ENCODE results near the gene GID8. TPM values are rescaled to one million over a fixed set of nuclear protein-coding genes. Genes with fewer than 3 reads are reported as not detected.

Gene GID8
- total and polyA plus RNA-seq, 11 donors, result 6.2 to 22.2 (median 15.9) TPM

- Histone ChIP-seq H3K4me1 (peaks cover 7 to 100% (median 92%) of the 10 kb centered on the region in 12 donors), H3K36me3 (peaks cover 0 to 9% (median 5%) of the 10 kb centered on the region in 9 donors), H3K9me3 (no peaks in the 10 kb centered on the region), H3K27me3 (no peaks in the 10 kb centered on the region), H3K27ac (no peak overlapping the region), H3K4me3 (no peak overlapping the region)
- TF ChIP-seq POLR2A (IDR thresholded peaks at IDR 0.05) (no peak), CTCF (IDR thresholded peaks at IDR 0.05) (no peak)
- intact Hi-C loops (cut with DNase I), result no loop called here
- WGBS, 4 donors, result 51 to 56% (median 53%) methylated on average over 3 of the region's 3 CpGs
- ATAC-seq, result no peak
- DNase-seq, result no peak
Measured at GRCh38 chr20:62918147-62918546, 19.8 kb upstream of the GID8 start.

- Histone ChIP-seq H3K9me3 (no peaks in the 10 kb centered on the region), H3K27me3 (no peaks in the 10 kb centered on the region), H3K4me3 (no peak overlapping the region), H3K4me1 (peaks cover 13 to 100% (median 95%) of the 10 kb centered on the region in 12 donors), H3K36me3 (peaks cover 0 to 2% (median 0%) of the 10 kb centered on the region in 9 donors), H3K27ac (peak overlapping the region in 1 of 12 donors; percentile 17)
- DNase-seq, result no peak
- WGBS, 4 donors, result 58 to 65% (median 63%) methylated on average over 6 of the region's 6 CpGs
- intact Hi-C loops (cut with DNase I), result no loop called here
- no peak for ATAC-seq
- TF ChIP-seq CTCF (IDR thresholded peaks at IDR 0.05) (no peak), POLR2A (IDR thresholded peaks at IDR 0.05) (no peak)
Measured at GRCh38 chr20:62918831-62919230, 19.1 kb upstream of the GID8 start.

DNA sequence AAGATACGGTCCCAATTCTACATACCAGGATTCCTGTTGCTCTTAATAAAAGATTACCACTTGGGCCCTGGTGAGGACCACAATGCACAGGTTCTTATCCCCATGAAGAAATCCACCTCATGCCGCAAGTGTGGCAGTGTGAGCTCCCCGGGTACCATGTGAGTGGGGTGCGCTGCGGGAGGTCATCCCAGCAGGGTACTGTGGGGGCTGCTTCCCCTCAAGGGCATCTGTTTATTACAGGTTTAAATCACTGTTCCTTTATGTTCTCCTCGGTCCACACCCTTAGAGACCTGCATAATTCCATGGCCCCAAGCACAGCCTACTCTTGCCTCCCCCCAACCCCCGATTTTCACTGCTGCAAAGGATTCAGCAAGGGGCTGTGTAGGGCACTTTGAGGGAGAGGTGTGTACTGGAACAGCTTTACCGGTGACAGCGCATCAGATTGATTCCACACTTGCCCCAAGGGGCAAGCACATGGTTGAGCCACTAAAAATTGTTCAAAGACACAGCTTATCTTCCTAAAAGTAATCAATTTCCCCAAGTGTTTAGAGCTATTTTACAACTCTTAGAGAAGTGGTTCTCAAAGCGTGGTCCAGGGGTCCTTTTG, 17.8 kb upstream of the GID8 start:
- WGBS, 4 donors, result 70 to 75% (median 71%) methylated on average over 10 of the region's 10 CpGs
- no peak overlapping the region for H3K4me3 ChIP-seq
- intact Hi-C loops (cut with DNase I), result loop anchor here in 2 of 10 donors (10.0 kb wide), 1 partner anchor 45 kb away; no protein-coding TSS in a partner anchor
- H3K36me3 ChIP-seq, result no peaks in the 10 kb centered on the region
- H3K9me3 ChIP-seq, result no peaks in the 10 kb centered on the region
- ATAC-seq, result no peak
- H3K4me1 ChIP-seq, result peaks cover 19 to 100% (median 95%) of the 10 kb centered on the region in 12 donors
- no peaks in the 10 kb centered on the region for H3K27me3 ChIP-seq
- TF ChIP-seq POLR2A (IDR thresholded peaks at IDR 0.05) (no peak), CTCF (IDR thresholded peaks at IDR 0.05) (no peak)
- no peak for DNase-seq
- peak overlapping the region in 1 of 12 donors; percentile 4 for H3K27ac ChIP-seq

- H3K9me3 ChIP-seq, result no peaks in the 10 kb centered on the region
- peak in 1 of 5 donors; percentile 53 for DNase-seq
- intact Hi-C loops (cut with DNase I), result loop anchor here in 2 of 10 donors (10.0 kb wide), 1 partner anchor 46 kb away; no protein-coding TSS in a partner anchor
- TF ChIP-seq CTCF (IDR thresholded peaks at IDR 0.05), result peak; percentile 10 to 71 (median 44)
- TF ChIP-seq POLR2A (IDR thresholded peaks at IDR 0.05), result no peak
- peak overlapping the region in 3 of 12 donors; percentile 4 to 50 (median 18) for H3K27ac ChIP-seq
- ATAC-seq, result peak; percentile 29 to 73 (median 68)
- H3K4me3 ChIP-seq, result no peak overlapping the region
- peaks cover 19 to 92% (median 85%) of the 10 kb centered on the region in 12 donors for H3K4me1 ChIP-seq
- H3K36me3 ChIP-seq, result no peaks in the 10 kb centered on the region
- H3K27me3 ChIP-seq, result no peaks in the 10 kb centered on the region
- 43 to 47% (median 47%) methylated on average over 8 of the region's 8 CpGs for WGBS, 4 donors
Measured at GRCh38 chr20:62921119-62921687, 16.7 kb upstream of the GID8 start.
